Esophagus squamous epithelium (tissue), 5 donors: Measurements from ENCODE around the gene TBPL2. TPM values are rescaled to one million over a fixed set of nuclear protein-coding genes. Genes with fewer than 3 reads are reported as not detected.

Experiments used
- DNase-seq: peaks from one replicate; lab custom pipeline; 2025; lab: John Stamatoyannopoulos, UW
- H3K27ac ChIP-seq, 4 donors: fragments of 200-600 bp; sonication (generic); one replicate each; pipeline ENCODE4 v1.5.1; 2016 to 2019; ENCODE audit warnings: mild to moderate bottlenecking in 1 of 4
- H3K27me3 ChIP-seq, 4 donors: fragments of 200-600 bp; sonication (generic); 1 replicate in 3 of 4; 2 replicates in 1 of 4; pipeline versions ENCODE4 v1.5.1 to v1.6.0; 2017 to 2021; ENCODE audit warnings: antibody characterized with exemption in 1 of 4
- H3K36me3 ChIP-seq, 3 donors: fragments of 200-600 bp; sonication (generic); one replicate each; pipeline ENCODE4 v1.5.1; 2016 to 2019
- H3K4me1 ChIP-seq, 3 donors: fragments of 200-600 bp; sonication (generic); one replicate each; pipeline ENCODE4 v1.5.1; 2017 to 2019
- H3K4me3 ChIP-seq, 4 donors: fragments of 200-600 bp; sonication (generic); 1 replicate in 3 of 4; 2 replicates in 1 of 4; pipeline ENCODE4 v1.5.1; 2016 to 2019; ENCODE audit warnings: mild to moderate bottlenecking in 2 of 4, moderate library complexity in 1 of 4
- H3K9me3 ChIP-seq, 3 donors: fragments of 200-600 bp; sonication (generic); one replicate each; pipeline ENCODE4 v1.5.1; 2016 to 2019
- POLR2A ChIP-seq, 4 donors: fragments of 450-650 bp; IDR thresholded peaks; one replicate each; pipeline ENCODE4 v1.6.1; 2017; ENCODE audit warnings: antibody characterized with exemption in 4 of 4, mild to moderate bottlenecking in 4 of 4, moderate library complexity in 3 of 4
- WGBS, 2 donors: methylation state at CpG; one replicate each; pipeline ENCODE4 v1.1.5; 2018; 5-methylcytosine and 5-hydroxymethylcytosine counted together
- intact Hi-C: fragments of 100-400 bp; cut with DNase I; formaldehyde crosslinking; loops from one replicate; pipeline ENCODE4 v1.15.0; 2022
- total RNA-seq, 4 donors: library from RNA; depleted of rRNA; stranded (reverse); fragments of >200 nt; gene quantifications; one replicate each; pipeline ENCODE4 v1.1.0, GENCODE V29; 2016
- TF ChIP-seq, protein P1 (sequence below), 6 experiments: fragments of 450-650 bp in 4 of 6; fragments of 200-600 bp in 2 of 6; sonication (generic) in 2 of 6; IDR thresholded peaks; one replicate each; pipeline ENCODE4 v1.5.1; 2016 to 2019; ENCODE audit warnings: antibody characterized with exemption in 6 of 6, mild to moderate bottlenecking in 4 of 6, moderate library complexity in 4 of 6
- donor health status: DM: yes; HTN: yes; CAD: no.

The TBPL2 gene
- total RNA-seq, 4 donors from 2014 or later: not detected

DNA sequence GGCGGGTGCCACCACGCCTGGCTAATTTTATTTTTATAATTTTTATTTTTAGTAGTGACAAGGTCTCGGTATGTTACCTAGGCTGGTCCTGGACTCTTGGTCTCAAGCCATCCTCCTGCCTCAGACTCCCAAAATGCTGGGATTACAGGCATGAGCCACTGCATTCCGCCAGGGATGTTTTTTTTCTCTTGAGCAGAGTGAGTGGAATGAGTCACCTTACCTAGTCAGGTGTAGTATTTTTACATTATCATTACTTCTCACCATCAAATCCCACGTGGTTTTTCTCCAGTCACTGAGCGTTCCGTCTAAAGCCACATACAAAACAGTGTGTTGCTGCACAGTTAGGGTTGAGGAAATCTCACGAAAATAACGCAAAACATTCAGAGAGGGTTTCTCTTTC is 870 bp upstream of the TBPL2 start:
- Histone ChIP-seq H3K4me1 (peaks cover 0 to 2% (median 0%) of the 10 kb centered on the region in 3 donors), H3K36me3 (no peaks in the 10 kb centered on the region), H3K27me3 (peaks cover 0 to 27% (median 0%) of the 10 kb centered on the region in 4 donors), H3K4me3 (no peak overlapping the region), H3K27ac (no peak overlapping the region), H3K9me3 (no peaks in the 10 kb centered on the region)
- DNase-seq: no peak
- TF ChIP-seq, protein P1, sequence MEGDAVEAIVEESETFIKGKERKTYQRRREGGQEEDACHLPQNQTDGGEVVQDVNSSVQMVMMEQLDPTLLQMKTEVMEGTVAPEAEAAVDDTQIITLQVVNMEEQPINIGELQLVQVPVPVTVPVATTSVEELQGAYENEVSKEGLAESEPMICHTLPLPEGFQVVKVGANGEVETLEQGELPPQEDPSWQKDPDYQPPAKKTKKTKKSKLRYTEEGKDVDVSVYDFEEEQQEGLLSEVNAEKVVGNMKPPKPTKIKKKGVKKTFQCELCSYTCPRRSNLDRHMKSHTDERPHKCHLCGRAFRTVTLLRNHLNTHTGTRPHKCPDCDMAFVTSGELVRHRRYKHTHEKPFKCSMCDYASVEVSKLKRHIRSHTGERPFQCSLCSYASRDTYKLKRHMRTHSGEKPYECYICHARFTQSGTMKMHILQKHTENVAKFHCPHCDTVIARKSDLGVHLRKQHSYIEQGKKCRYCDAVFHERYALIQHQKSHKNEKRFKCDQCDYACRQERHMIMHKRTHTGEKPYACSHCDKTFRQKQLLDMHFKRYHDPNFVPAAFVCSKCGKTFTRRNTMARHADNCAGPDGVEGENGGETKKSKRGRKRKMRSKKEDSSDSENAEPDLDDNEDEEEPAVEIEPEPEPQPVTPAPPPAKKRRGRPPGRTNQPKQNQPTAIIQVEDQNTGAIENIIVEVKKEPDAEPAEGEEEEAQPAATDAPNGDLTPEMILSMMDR (IDR thresholded peaks at IDR 0.05): no peak
- no peak for TF ChIP-seq POLR2A (IDR thresholded peaks at IDR 0.05)
- intact Hi-C loops: loop anchor here (10.0 kb wide), 1 partner anchor 1034 kb away; no protein-coding TSS in a partner anchor
- 80 to 86% methylated on average over 9 of the region's 9 CpGs for WGBS, 2 donors

DNA sequence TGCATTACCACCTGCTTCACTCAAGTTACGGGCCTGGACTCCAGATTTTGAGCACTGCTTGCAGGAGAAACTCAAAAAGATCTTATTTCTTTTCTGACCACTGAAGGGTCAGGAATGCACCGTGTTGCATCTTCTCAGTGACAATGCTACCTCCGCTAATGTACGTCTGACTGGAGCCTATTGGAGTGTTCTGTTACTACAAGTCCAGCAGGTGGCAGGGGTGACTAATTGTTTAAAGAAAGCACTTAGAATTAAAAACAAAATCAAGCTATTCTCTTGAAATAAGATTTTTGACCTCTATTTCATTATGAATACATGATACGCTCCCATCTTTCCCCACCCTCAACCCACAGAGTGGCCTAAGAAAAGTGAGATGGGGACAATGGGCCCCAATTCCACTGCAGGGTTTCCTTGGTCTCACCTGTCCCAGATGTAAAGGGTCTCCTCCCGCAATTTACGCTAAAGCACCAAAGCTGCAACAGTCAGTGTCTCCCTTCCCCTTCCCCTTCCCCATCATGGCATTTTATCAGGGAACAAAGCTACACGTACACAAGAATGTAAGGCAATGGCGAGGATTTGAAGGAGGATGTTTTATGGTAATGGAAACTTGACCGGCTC is 2.2 kb downstream of the TBPL2 start:
- no peak overlapping the region for H3K4me3 ChIP-seq
- H3K27me3 ChIP-seq: peaks cover 0 to 27% (median 0%) of the 10 kb centered on the region in 4 donors
- no peaks in the 10 kb centered on the region for H3K4me1 ChIP-seq
- no peaks in the 10 kb centered on the region for H3K36me3 ChIP-seq
- H3K27ac ChIP-seq: no peak overlapping the region
- DNase-seq: no peak
- intact Hi-C loops: no loop called here
- TF ChIP-seq, protein P1 (IDR thresholded peaks at IDR 0.05): peak in 5 of 6 experiments; percentile 43 to 74 (median 58)
- no peak for TF ChIP-seq POLR2A (IDR thresholded peaks at IDR 0.05)
- WGBS, 2 donors: 42 to 50% methylated on average over 10 of the region's 10 CpGs
- H3K9me3 ChIP-seq: no peaks in the 10 kb centered on the region

DNA sequence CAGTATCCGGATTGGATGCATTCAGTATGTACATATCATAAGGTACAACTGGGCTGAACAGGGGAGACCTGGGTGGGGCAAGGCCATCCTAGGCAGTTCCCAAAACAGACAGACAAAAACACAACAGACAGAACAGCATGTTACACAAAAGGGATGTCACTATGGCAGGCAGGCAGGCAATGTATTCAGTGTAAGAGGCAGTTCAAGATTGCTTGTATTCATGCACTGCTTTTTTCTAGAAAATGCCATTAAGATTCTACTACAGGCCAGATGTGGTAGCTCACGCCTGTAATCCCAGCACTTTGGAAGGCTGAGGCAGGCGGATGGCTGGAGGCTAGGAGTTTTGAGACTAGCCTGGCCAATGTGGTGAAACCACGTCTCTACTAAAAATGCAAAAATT is 3.5 kb downstream of the TBPL2 start:
- H3K27ac ChIP-seq: no peak overlapping the region
- H3K4me1 ChIP-seq: no peaks in the 10 kb centered on the region
- no peak overlapping the region for H3K4me3 ChIP-seq
- intact Hi-C loops: no loop called here
- no peak for TF ChIP-seq POLR2A (IDR thresholded peaks at IDR 0.05)
- TF ChIP-seq, protein P1 (IDR thresholded peaks at IDR 0.05): no peak
- DNase-seq: no peak
- H3K27me3 ChIP-seq: peaks cover 0 to 27% (median 0%) of the 10 kb centered on the region in 4 donors
- no peaks in the 10 kb centered on the region for H3K36me3 ChIP-seq
- no peaks in the 10 kb centered on the region for H3K9me3 ChIP-seq
- 61 to 77% methylated on average over 4 of the region's 4 CpGs for WGBS, 2 donors

DNA sequence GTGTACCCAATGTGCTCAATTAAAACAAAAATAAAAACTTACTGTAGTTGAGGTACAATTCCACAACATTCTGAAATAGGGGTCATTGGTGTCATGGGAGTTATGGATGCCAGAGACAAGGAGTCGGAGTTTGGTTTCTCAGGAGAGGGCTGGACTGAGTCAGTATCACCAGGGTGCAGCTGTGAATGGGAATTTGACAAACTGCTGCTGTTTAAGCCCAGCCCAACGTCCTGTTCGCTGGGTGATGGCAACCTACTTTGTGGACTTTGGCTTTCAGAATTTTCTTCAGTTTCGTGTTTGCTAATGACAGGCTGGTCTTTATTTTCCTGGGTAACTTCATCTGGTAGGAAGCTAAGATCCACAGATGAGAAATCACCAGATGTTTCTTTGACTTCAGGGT is 3.9 kb downstream of the TBPL2 start:
- intact Hi-C loops: no loop called here
- H3K4me1 ChIP-seq: no peaks in the 10 kb centered on the region
- H3K36me3 ChIP-seq: no peaks in the 10 kb centered on the region
- no peak overlapping the region for H3K4me3 ChIP-seq
- DNase-seq: no peak
- no peaks in the 10 kb centered on the region for H3K9me3 ChIP-seq
- TF ChIP-seq, protein P1 (IDR thresholded peaks at IDR 0.05): no peak
- no peak for TF ChIP-seq POLR2A (IDR thresholded peaks at IDR 0.05)
- no peak overlapping the region for H3K27ac ChIP-seq
- peaks cover 0 to 27% (median 0%) of the 10 kb centered on the region in 4 donors for H3K27me3 ChIP-seq
- 56 to 73% methylated on average over 4 of the region's 4 CpGs for WGBS, 2 donors

DNA sequence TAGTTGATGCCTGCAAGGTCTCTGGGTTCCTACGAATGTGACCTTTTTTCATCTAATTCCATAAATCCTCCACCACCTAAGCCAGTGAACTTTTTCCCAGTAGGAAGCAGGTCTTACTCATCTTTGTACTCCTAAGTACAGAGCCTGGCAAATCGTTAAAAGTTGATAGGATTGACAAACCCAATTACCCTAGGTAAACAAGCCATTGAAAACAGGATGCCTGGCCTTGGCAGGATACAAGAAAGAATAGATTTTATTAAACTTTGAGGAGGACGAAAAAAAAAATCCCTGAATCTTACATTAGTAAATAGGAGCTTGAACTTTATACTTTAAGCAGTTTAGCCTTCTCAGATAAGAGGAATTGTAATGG is 5.6 kb downstream of the TBPL2 start:
- H3K4me3 ChIP-seq: no peak overlapping the region
- intact Hi-C loops: loop anchor here (5.0 kb wide), 1 partner anchor 187 kb away; no protein-coding TSS in a partner anchor
- no peaks in the 10 kb centered on the region for H3K9me3 ChIP-seq
- no peak for DNase-seq
- WGBS, 2 donors: 24 to 43% methylated on average over 3 of the region's 3 CpGs
- no peak for TF ChIP-seq POLR2A (IDR thresholded peaks at IDR 0.05)
- TF ChIP-seq, protein P1 (IDR thresholded peaks at IDR 0.05): no peak
- no peak overlapping the region for H3K27ac ChIP-seq
- H3K27me3 ChIP-seq: peaks cover 0 to 12% (median 0%) of the 10 kb centered on the region in 4 donors
- peaks cover 0 to 2% (median 0%) of the 10 kb centered on the region in 3 donors for H3K4me1 ChIP-seq
- no peaks in the 10 kb centered on the region for H3K36me3 ChIP-seq
